Parathyroid adenoma (tissue), 2 donors: ENCODE data around the gene SLC25A14.
"Not testable (repeated sequence)": the region's sequence is repeated elsewhere in the genome, so short reads cannot be mapped to it uniquely, and the experiment has no call there.

Experiments
- H2AFZ ChIP-seq: fragments of 300-600 bp; sonication (generic); one replicate; pipeline ENCODE4 v1.7.0; 2017; ENCODE audit warnings: antibody characterized with exemption, mild to moderate bottlenecking
- H3K27ac ChIP-seq: fragments of 300-600 bp; sonication (generic); one replicate; pipeline ENCODE4 v1.7.0; 2017
- H3K27me3 ChIP-seq: fragments of 300-600 bp; sonication (generic); one replicate; pipeline ENCODE4 v1.7.0; 2017; ENCODE audit warnings: low read length; ENCODE audit not compliant: control insufficient read depth, insufficient read depth
- H3K36me3 ChIP-seq: fragments of 300-600 bp; sonication (generic); one replicate; pipeline ENCODE4 v1.7.0; 2017; ENCODE audit warnings: low read length; ENCODE audit not compliant: control insufficient read depth, insufficient read depth
- H3K4me1 ChIP-seq: fragments of 300-600 bp; sonication (generic); one replicate; pipeline ENCODE4 v1.7.0; 2017; ENCODE audit warnings: control low read depth
- H3K4me2 ChIP-seq: fragments of 300-600 bp; sonication (generic); one replicate; pipeline ENCODE4 v1.7.0; 2017; ENCODE audit warnings: low read length
- H3K4me3 ChIP-seq: fragments of 300-600 bp; sonication (generic); one replicate; pipeline ENCODE4 v1.7.0; 2017; ENCODE audit warnings: low read depth, low read length
- H3K79me2 ChIP-seq: fragments of 300-600 bp; sonication (generic); one replicate; pipeline ENCODE4 v1.7.0; 2017; ENCODE audit warnings: control low read depth
- H3K9ac ChIP-seq: fragments of 300-600 bp; sonication (generic); one replicate; pipeline ENCODE4 v1.7.0; 2017; ENCODE audit warnings: mild to moderate bottlenecking
- H3K9me3 ChIP-seq: fragments of 300-600 bp; sonication (generic); one replicate; pipeline ENCODE4 v1.7.0; 2017; ENCODE audit warnings: low read length; ENCODE audit not compliant: control insufficient read depth
- TF ChIP-seq, protein P1 (sequence below): fragments of 300-600 bp; sonication (generic); IDR thresholded peaks from one replicate; pipeline ENCODE4 v1.7.0; 2017; ENCODE audit warnings: antibody characterized with exemption, mild to moderate bottlenecking
- donor health status: primary hyperparathyroidism.

Gene SLC25A14

DNA sequence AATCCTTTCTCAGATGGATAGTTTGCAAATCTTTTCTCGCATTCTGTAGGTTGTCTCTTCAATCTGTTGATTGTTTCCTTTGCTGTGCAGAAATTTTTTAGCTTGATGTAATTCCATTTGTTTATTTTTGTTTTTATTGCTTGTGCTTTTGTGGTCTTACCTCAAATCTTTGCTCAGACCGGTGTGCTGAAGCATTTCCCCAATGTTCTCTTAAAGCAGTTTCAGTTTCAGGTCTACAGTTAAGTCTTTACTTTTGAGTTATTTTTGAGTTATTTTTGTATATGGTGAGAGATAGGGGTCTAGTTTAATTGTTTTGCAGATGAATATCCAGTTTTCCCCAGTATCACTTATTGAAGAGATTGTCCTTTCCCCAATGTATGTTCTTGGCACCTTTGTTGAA is 18.2 kb upstream of the SLC25A14 start:
- TF ChIP-seq, protein P1, sequence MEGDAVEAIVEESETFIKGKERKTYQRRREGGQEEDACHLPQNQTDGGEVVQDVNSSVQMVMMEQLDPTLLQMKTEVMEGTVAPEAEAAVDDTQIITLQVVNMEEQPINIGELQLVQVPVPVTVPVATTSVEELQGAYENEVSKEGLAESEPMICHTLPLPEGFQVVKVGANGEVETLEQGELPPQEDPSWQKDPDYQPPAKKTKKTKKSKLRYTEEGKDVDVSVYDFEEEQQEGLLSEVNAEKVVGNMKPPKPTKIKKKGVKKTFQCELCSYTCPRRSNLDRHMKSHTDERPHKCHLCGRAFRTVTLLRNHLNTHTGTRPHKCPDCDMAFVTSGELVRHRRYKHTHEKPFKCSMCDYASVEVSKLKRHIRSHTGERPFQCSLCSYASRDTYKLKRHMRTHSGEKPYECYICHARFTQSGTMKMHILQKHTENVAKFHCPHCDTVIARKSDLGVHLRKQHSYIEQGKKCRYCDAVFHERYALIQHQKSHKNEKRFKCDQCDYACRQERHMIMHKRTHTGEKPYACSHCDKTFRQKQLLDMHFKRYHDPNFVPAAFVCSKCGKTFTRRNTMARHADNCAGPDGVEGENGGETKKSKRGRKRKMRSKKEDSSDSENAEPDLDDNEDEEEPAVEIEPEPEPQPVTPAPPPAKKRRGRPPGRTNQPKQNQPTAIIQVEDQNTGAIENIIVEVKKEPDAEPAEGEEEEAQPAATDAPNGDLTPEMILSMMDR = no peak
- Histone ChIP-seq H3K36me3 (no peaks in the 10 kb centered on the region), H3K4me2 (no peak overlapping the region), H3K4me3 (no peak overlapping the region), H3K4me1 (no peaks in the 10 kb centered on the region), H2AFZ (no peak overlapping the region), H3K27me3 (no peaks in the 10 kb centered on the region), H3K27ac (no peak overlapping the region), H3K9ac (no peak overlapping the region), H3K79me2 (no peaks in the 10 kb centered on the region), H3K9me3 (no peaks in the 10 kb centered on the region)

DNA sequence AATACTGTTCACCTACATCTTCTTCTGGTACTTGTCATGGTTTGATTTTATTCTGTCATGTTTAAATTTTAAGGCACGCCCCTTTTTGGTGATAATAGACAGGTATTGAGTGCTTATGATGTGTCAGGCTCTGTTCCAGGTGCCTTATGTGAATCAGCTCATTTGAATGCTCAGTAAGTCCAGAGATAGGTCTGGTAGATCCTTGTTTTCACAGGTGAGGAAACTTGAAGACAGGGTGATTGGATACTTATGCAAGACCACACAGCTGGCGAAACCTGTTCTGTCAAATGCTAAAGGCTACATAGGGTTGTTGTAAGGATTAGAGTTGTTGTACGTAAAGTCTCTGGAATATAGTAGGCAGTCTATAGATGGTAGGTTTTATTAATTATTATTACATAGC is 9.6 kb upstream of the SLC25A14 start:
- TF ChIP-seq, protein P1 = no peak
- Histone ChIP-seq H3K27ac (no peak overlapping the region), H3K27me3 (no peaks in the 10 kb centered on the region), H3K36me3 (no peaks in the 10 kb centered on the region), H3K79me2 (no peaks in the 10 kb centered on the region), H3K4me2 (no peak overlapping the region), H3K9ac (no peak overlapping the region), H3K9me3 (no peaks in the 10 kb centered on the region), H3K4me3 (no peak overlapping the region), H3K4me1 (no peaks in the 10 kb centered on the region), H2AFZ (no peak overlapping the region)

DNA sequence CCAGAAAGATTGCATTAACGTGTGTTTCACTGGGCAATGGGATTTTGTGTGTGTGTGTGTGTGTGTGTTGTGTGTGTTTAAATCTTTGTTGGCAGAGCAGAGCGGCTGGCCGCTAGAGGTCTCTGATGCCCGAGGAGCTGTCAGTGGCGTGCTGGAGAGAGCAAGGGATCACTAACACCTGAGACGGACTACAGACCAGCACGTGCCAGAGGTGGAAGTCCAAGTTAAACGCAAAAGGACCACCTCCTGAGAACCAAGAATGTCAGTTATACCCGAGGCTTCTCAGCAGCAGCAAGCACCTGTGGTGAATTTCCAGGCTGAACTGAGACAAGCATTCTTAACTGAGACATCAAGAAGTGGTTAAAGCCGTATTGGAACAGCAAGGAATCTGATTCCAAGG is 9.0 kb upstream of the SLC25A14 start:
- Histone ChIP-seq H3K4me3 (no peak overlapping the region), H2AFZ (peak overlapping the region; percentile 33), H3K4me1 (no peaks in the 10 kb centered on the region), H3K4me2 (no peak overlapping the region), H3K9ac (no peak overlapping the region), H3K36me3 (no peaks in the 10 kb centered on the region), H3K27ac (no peak overlapping the region), H3K9me3 (no peaks in the 10 kb centered on the region), H3K27me3 (no peaks in the 10 kb centered on the region), H3K79me2 (no peaks in the 10 kb centered on the region)
- TF ChIP-seq, protein P1 = peak; percentile 32

DNA sequence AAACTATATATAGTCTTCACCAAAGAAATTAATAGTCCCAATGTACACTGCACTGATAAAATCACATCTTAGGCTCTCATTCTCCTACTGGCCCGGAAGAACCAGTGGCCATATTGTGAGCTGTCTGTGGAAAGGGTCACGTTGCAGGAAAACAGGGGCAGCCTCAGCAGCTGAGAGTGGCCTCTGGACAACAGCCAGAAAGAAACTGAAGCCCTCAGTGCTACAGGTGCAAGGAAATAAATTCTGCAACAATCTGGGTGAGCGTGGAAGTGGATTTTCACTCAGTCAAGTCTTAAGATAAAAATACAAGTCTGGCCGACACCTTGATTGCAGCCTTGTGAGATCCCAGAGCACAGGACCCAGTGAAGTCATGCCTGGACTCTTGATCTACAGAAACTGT is 3.2 kb upstream of the SLC25A14 start:
- no peak overlapping the region for H3K4me2 ChIP-seq
- H3K79me2 ChIP-seq = no peaks in the 10 kb centered on the region
- no peaks in the 10 kb centered on the region for H3K9me3 ChIP-seq
- no peaks in the 10 kb centered on the region for H3K27me3 ChIP-seq
- no peak overlapping the region for H3K4me3 ChIP-seq
- TF ChIP-seq, protein P1 = no peak
- H3K4me1 ChIP-seq = no peaks in the 10 kb centered on the region
- no peaks in the 10 kb centered on the region for H3K36me3 ChIP-seq
- H3K9ac ChIP-seq = no peak overlapping the region
- no peak overlapping the region for H2AFZ ChIP-seq
- H3K27ac ChIP-seq = no peak overlapping the region

DNA sequence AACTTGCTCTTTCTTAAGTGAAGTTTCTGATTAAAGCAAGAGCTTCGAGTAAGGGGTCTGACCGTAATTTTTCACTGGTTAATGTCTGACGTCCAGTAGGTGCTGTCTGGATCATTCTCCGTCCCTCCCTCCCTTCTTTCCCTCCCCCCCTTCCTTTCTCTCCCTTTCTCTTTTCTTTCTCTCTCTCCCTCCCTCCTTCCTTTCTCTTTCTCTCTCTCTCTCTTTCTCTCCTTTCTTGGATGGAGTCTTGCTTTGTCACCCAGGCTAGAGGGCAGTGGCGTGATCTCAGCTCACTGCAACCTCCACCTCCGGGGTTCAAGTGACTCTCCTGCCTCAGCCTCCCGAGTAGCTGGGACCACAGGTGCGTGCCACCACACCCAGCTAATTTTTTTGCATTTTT is 850 bp upstream of the SLC25A14 start:
- not testable (repeated sequence) for H3K27ac ChIP-seq, H3K4me1 ChIP-seq, H3K79me2 ChIP-seq, H3K9me3 ChIP-seq, H3K9ac ChIP-seq, H3K4me2 ChIP-seq, H3K36me3 ChIP-seq, H3K27me3 ChIP-seq
- H3K4me3 ChIP-seq = peak overlapping the region; percentile 56
- H2AFZ ChIP-seq = peak overlapping the region; percentile 91
